Astrocyte of the spinal cord (primary cell): Measurements from ENCODE around the gene SCN8A.

Experiments
- DNase-seq: peaks from one replicate; pipeline ENCODE4 v3.0.0; 2011; ENCODE audit warnings: low read depth, low spot score
- H3K4me3 ChIP-seq: 2 replicates; pipeline ENCODE4 v1.5.1; 2011; ENCODE audit warnings: low read depth, mild to moderate bottlenecking, low read length, moderate library complexity
- in situ Hi-C: cut with HindIII; loops from 2 replicates; pipeline ENCODE4 v1.10.0; 2017; ENCODE audit warnings: low sequenced_read_pairs
- TF ChIP-seq, protein P1 (sequence below): IDR thresholded peaks from 2 replicates; pipeline ENCODE4 v1.5.1; 2012; ENCODE audit warnings: low read depth, mild to moderate bottlenecking, low read length, inconsistent platforms

Gene SCN8A

DNA sequence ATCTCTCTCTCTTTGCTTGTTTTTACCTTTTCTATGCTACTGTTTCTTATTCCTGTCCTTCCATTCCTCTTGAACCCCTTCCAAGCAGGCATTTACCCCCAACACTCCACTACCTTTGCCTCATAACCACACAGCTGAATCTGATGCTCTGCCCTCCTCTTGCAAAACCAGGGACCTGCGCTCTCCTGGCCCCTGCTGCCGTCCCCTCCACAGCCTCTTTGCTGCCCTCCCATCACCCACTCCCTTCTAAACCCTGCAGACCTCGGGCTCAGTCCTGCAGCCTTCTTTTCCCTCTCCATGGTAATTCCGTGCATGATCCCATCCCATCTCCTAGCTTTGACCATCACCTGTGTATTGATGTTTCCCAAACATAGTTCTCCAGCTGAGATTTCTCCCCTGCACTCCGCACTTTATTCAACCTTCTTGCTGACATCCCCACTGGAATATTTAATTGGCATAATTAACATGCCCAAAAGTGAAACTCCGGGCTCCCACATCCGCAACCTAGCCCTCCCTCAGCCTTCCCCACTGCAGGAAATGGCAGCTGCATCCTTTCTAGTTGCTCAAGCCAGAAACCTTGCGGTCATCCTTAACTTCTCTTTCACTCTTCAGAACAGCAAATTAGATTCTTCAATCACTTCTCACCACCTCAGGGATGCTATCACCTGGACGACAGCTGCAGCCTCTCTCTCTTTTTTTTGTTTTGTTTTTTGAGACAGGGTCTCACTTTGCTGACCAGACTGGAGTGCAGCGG, 241.5 kb downstream of the SCN8A start:
- H3K4me3 ChIP-seq: no peak overlapping the region
- in situ Hi-C loops: no loop called here
- DNase-seq: no peak
- TF ChIP-seq, protein P1, sequence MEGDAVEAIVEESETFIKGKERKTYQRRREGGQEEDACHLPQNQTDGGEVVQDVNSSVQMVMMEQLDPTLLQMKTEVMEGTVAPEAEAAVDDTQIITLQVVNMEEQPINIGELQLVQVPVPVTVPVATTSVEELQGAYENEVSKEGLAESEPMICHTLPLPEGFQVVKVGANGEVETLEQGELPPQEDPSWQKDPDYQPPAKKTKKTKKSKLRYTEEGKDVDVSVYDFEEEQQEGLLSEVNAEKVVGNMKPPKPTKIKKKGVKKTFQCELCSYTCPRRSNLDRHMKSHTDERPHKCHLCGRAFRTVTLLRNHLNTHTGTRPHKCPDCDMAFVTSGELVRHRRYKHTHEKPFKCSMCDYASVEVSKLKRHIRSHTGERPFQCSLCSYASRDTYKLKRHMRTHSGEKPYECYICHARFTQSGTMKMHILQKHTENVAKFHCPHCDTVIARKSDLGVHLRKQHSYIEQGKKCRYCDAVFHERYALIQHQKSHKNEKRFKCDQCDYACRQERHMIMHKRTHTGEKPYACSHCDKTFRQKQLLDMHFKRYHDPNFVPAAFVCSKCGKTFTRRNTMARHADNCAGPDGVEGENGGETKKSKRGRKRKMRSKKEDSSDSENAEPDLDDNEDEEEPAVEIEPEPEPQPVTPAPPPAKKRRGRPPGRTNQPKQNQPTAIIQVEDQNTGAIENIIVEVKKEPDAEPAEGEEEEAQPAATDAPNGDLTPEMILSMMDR: no peak

DNA sequence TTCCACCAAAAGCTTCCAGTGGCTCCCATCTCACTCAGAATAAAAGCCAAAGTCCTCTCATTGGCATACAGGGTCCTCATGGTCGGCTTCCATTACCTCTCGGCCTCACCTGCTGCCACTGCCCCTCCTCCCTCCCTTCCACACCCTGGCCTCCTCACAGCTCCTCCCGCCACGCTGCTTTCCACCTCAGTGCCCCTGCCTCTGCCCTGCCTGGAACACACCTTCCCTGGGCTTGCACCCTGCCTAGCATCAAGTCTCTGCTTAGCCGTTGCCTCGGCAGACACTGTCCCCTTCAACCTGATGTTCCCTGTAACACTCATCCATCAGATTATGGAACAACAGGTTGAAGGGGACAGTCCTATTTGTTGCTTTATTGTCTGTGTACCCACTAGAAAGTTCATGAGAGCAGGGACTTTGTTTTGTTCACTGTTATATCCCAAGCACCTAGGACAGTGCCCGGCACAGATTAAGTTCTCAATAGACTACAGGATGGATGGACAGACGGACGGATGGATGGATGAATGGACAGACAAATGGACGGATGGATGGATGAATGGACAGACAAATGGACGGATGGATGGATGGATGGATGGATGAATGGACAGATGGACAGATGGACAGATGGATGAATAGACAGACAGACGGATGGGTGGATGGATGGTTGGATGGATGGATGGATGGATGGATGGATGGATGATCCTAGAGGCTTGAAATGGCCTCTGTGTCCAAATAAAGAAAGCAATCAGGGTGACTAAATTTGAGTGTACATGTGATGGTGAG, 242.6 kb downstream of the SCN8A start:
- H3K4me3 ChIP-seq: no peak overlapping the region
- in situ Hi-C loops: no loop called here
- no peak for DNase-seq
- TF ChIP-seq, protein P1: no peak

DNA sequence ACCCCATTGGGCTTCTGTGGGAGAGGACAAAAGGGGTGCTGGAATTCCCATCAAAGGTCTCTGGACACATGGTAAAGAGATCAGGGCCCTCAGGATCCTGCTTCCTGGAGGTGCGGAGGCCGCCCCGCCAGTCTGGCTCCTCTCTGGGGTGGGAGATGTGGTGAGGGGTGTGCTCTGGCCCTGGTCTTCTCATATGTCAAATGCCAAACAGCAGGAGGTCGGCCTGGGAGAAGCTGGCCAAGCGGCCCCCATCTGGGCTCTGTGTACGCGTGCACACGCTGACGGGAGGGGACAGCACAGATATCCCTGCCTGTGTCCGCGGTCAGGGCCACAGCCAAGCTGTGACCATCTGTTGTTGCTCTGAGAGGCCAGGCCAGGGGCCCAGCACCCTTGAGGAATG, 243.4 kb downstream of the SCN8A start:
- TF ChIP-seq, protein P1: no peak
- in situ Hi-C loops: no loop called here
- no peak for DNase-seq
- H3K4me3 ChIP-seq: no peak overlapping the region

DNA sequence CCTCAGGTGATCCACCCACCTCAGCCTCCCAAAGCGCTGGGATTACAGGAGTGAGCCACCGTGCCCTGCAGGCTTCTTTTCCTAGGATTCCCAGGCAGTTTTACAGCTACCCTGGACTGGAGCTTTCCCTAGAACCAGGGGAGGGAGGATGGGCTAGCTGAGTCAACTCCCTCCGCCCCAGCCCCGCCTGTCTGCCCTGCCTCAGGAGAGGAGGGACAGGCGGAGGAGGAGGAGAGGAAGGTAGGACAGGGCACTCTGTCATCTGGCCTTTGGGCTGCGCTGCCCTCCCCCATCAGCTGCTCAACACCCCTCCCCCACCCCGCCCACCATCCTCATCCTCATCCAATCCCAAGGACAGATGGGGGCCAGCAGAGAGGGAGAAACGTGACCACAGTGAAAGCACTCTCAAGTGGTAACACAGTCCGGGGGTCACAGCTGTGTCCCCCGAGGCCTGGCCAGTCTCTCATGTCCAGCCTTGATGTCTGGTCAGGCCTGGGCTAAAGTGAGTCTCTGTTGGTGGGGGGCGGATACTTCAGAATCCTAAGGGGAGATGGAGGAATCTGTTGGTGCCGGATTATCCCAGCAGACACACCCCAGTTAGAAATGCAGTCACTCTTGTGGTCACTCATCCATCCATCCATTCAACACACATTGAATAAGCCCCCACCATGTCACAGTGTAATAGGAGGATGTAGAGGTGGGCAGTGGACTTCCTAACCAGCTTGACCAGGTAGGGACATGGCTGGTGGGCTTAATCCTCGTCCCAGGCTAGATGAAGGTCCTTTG, 245.2 kb downstream of the SCN8A start:
- no peak for DNase-seq
- in situ Hi-C loops: no loop called here
- H3K4me3 ChIP-seq: no peak overlapping the region
- TF ChIP-seq, protein P1: no peak

DNA sequence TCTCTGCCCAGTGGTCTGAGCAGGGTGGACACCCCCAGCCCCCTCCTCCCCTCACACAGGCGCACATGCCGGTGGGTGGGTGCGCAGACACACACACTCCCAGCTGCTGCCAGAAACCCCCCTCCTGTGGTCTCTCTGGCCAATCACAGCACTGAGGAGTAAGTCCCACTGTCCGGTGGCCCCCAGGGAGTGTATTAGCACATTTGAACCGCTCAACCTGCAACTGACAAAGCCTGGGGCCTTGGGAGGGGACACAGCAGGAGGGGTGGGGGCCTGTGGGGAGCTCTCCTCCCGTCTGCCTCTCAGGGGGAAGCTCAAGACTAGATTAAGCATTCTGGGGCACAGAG, 245.8 kb downstream of the SCN8A start:
- in situ Hi-C loops: no loop called here
- no peak overlapping the region for H3K4me3 ChIP-seq
- TF ChIP-seq, protein P1: no peak
- DNase-seq: no peak

DNA sequence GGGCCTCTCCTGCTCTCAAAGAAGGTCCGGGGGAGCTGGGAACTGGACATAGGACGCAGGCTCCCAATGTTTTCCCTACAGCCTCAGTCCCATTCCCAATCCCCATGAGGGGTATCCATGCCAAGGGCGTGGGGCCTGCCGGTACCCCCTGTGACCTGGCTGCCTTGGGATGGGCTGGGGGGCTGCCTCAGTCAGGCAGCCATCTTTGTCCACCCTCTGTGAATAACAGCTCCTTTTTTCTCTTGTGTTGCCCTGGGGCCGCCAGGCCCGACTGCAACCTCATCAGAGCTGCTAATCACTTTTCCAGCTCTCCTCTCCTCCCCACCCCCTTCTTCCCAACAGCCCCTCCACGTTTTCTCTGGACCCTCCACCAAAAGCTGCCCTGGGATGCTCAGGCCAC, 246.3 kb downstream of the SCN8A start:
- H3K4me3 ChIP-seq: no peak overlapping the region

More for the DNA sequence above, 246.3 kb downstream of the SCN8A start:
- DNase-seq: no peak
- TF ChIP-seq, protein P1: no peak
- in situ Hi-C loops: no loop called here
